Neural progenitor cell (in vitro differentiated cells): Measurements from ENCODE around the gene ERGIC1. TPM values are rescaled to one million over a fixed set of nuclear protein-coding genes. Genes with fewer than 3 reads are reported as not detected.

ENCODE experiments used
- DNase-seq: peaks from one replicate; pipeline ENCODE4 v3.0.0-alpha.2; 2016; ENCODE audit warnings: low spot score
- H2AFZ ChIP-seq: fragments of 200-600 bp; sonication (generic); replicated peaks from 2 replicates; pipeline ENCODE4 v1.6.1; 2016; ENCODE audit warnings: antibody characterized with exemption
- H3F3A ChIP-seq: fragments of 200-600 bp; sonication (generic); 2 replicates; pipeline ENCODE4 v1.6.1; 2016; ENCODE audit warnings: antibody characterized with exemption, low read depth
- H3K27ac ChIP-seq: fragments of 200-600 bp; sonication (generic); 2 replicates; pipeline ENCODE4 v1.5.1; 2016; ENCODE audit warnings: mild to moderate bottlenecking
- H3K27me3 ChIP-seq: fragments of 200-600 bp; sonication (generic); 2 replicates; pipeline ENCODE4 v1.6.1; 2016; ENCODE audit warnings: mild to moderate bottlenecking, moderate library complexity
- H3K36me3 ChIP-seq: fragments of 200-600 bp; sonication (generic); 2 replicates; pipeline ENCODE4 v1.5.1; 2016
- H3K4me1 ChIP-seq: fragments of 200-600 bp; sonication (generic); 2 replicates; pipeline ENCODE4 v1.6.1; 2016; ENCODE audit warnings: mixed run types
- H3K4me2 ChIP-seq: fragments of 200-600 bp; sonication (generic); 2 replicates; pipeline ENCODE4 v1.6.1; 2016
- H3K4me3 ChIP-seq: fragments of 200-600 bp; sonication (generic); 2 replicates; pipeline ENCODE4 v1.5.1; 2016
- H3K79me2 ChIP-seq: fragments of 200-600 bp; sonication (generic); 2 replicates; pipeline ENCODE4 v1.6.1; 2016; ENCODE audit warnings: low read depth
- H3K9ac ChIP-seq: fragments of 200-600 bp; sonication (generic); 2 replicates; pipeline ENCODE4 v1.6.1; 2016
- H3K9me3 ChIP-seq: fragments of 200-600 bp; sonication (generic); 2 replicates; pipeline ENCODE4 v1.5.1; 2016; ENCODE audit warnings: low read depth
- H4K20me1 ChIP-seq: fragments of 200-600 bp; sonication (generic); 2 replicates; pipeline ENCODE4 v1.6.1; 2016; ENCODE audit warnings: low read depth
- H3K27ac Mint-ChIP-seq: 3 replicates; pipeline ENCODE4 v1.8.0; 2021; ENCODE audit warnings: mixed read lengths
- H3K27me3 Mint-ChIP-seq: 2 replicates; pipeline ENCODE4 v1.8.0; 2022; ENCODE audit warnings: low read depth, mild to moderate bottlenecking, inconsistent platforms, moderate library complexity, mixed read lengths; ENCODE audit not compliant: insufficient read depth
- H3K36me3 Mint-ChIP-seq: 3 replicates; pipeline ENCODE4 v1.8.0; 2021; ENCODE audit warnings: mixed read lengths
- H3K4me1 Mint-ChIP-seq: 3 replicates; pipeline ENCODE4 v1.8.0; 2021; ENCODE audit warnings: mixed read lengths
- H3K4me3 Mint-ChIP-seq: 3 replicates; pipeline ENCODE4 v1.8.0; 2021; ENCODE audit warnings: mild to moderate bottlenecking, moderate library complexity, mixed read lengths
- H3K9me3 Mint-ChIP-seq: 3 replicates; pipeline ENCODE4 v1.8.0; 2020; ENCODE audit warnings: mixed read lengths
- EZH2 ChIP-seq: fragments of 200-600 bp; sonication (generic); IDR thresholded peaks from 2 replicates; pipeline ENCODE4 v1.6.1; 2017; ENCODE audit warnings: antibody characterized with exemption, mild to moderate bottlenecking, moderate library complexity
- EZH2phosphoT487 ChIP-seq: fragments of 200-600 bp; sonication (generic); IDR thresholded peaks from 2 replicates; pipeline ENCODE4 v1.6.1; 2017; ENCODE audit warnings: antibody characterized with exemption
- total RNA-seq: library from RNA; depleted of rRNA; stranded (reverse); fragments of >200 nt; gene quantifications from 2 replicates; pipeline ENCODE4 v1.2.3, GENCODE V29; 2015; ENCODE audit warnings: low replicate concordance
- TF ChIP-seq, protein P1 (sequence below): fragments of 200-600 bp; sonication (generic); IDR thresholded peaks from 2 replicates; pipeline ENCODE4 v1.5.1; 2017; ENCODE audit warnings: antibody characterized with exemption, mild to moderate bottlenecking

Gene ERGIC1
- total RNA-seq, 1 donor from 2014 or later, result 28.7 TPM

DNA sequence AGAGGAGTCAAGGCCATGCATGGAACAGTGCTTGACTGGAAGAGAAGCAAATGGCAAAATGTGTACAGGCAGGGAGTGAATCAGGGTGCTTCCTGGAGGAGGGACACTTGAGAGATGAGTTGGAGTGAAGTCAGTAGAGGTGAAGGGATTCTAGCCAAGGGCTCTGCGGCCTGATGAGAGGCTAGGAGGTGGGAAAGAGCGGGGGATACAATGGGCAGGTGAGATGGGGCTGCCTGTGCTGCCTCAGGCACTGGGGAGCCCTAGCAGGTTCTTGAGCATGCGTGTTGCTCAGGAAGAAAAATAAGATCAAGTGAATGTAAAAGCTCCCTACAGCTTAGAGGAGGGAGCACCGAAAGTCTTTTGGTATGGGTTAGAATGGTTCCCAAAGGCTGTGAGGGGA, 22.3 kb downstream of the ERGIC1 start:
- DNase-seq, result no peak
- no peaks in the 10 kb centered on the region for H3F3A ChIP-seq
- H3K27ac ChIP-seq, result no peak overlapping the region
- H3K9me3 ChIP-seq, result no peaks in the 10 kb centered on the region
- TF ChIP-seq, protein P1, sequence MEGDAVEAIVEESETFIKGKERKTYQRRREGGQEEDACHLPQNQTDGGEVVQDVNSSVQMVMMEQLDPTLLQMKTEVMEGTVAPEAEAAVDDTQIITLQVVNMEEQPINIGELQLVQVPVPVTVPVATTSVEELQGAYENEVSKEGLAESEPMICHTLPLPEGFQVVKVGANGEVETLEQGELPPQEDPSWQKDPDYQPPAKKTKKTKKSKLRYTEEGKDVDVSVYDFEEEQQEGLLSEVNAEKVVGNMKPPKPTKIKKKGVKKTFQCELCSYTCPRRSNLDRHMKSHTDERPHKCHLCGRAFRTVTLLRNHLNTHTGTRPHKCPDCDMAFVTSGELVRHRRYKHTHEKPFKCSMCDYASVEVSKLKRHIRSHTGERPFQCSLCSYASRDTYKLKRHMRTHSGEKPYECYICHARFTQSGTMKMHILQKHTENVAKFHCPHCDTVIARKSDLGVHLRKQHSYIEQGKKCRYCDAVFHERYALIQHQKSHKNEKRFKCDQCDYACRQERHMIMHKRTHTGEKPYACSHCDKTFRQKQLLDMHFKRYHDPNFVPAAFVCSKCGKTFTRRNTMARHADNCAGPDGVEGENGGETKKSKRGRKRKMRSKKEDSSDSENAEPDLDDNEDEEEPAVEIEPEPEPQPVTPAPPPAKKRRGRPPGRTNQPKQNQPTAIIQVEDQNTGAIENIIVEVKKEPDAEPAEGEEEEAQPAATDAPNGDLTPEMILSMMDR, result no peak
- TF ChIP-seq EZH2 (no peak), EZH2phosphoT487 (no peak)
- no peak overlapping the region for H3K4me3 Mint-ChIP-seq
- H3K27me3 Mint-ChIP-seq, result peaks cover 2% of the 10 kb centered on the region
- H3K9me3 Mint-ChIP-seq, result no peaks in the 10 kb centered on the region
- H3K4me1 ChIP-seq, result peaks cover 2% of the 10 kb centered on the region
- H3K36me3 Mint-ChIP-seq, result no peaks in the 10 kb centered on the region
- H3K27me3 ChIP-seq, result no peaks in the 10 kb centered on the region
- H3K9ac ChIP-seq, result no peak overlapping the region
- peaks cover 89% of the 10 kb centered on the region for H4K20me1 ChIP-seq
- H3K36me3 ChIP-seq, result no peaks in the 10 kb centered on the region
- peaks cover 30% of the 10 kb centered on the region for H3K4me1 Mint-ChIP-seq
- H3K27ac Mint-ChIP-seq, result peak overlapping the region; percentile 5
- H3K79me2 ChIP-seq, result peaks cover 38% of the 10 kb centered on the region
- no peak overlapping the region for H3K4me3 ChIP-seq
- H3K4me2 ChIP-seq, result no peak overlapping the region
- no peak overlapping the region for H2AFZ ChIP-seq

DNA sequence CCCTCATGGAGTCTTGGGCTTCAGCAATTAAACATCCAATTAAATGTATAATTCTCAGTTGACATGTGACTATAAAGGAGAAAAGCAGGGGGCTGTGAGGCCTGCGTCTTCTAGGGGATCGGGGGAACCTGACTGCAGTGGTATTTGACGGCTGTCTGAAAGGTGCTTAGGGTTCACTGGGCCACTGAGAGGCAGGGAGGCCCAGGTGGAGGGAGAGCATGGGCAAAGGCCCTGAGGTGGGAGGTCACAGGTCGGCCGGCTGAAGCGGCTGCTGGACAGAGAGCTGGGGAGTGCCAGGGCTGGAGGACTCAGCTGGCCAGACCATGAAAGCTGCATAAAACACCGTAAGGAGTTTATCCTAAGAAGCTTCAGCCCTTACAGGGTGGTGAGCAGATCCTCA, 23.9 kb downstream of the ERGIC1 start:
- Histone ChIP-seq H3K9me3 (no peaks in the 10 kb centered on the region), H3K36me3 (no peaks in the 10 kb centered on the region), H3K27me3 (no peaks in the 10 kb centered on the region), H2AFZ (no peak overlapping the region), H3K9ac (no peak overlapping the region), H3K79me2 (peaks cover 26% of the 10 kb centered on the region), H4K20me1 (peaks cover 86% of the 10 kb centered on the region), H3K27ac (no peak overlapping the region), H3K4me3 (no peak overlapping the region), H3F3A (no peaks in the 10 kb centered on the region), H3K4me2 (no peak overlapping the region), H3K4me1 (peaks cover 7% of the 10 kb centered on the region)
- no peak for DNase-seq
- Mint-ChIP-seq H3K9me3 (no peaks in the 10 kb centered on the region), H3K4me1 (peaks cover 36% of the 10 kb centered on the region), H3K36me3 (no peaks in the 10 kb centered on the region), H3K27ac (peak overlapping the region; percentile 65), H3K4me3 (no peak overlapping the region), H3K27me3 (no peaks in the 10 kb centered on the region)
- TF ChIP-seq EZH2 (no peak), EZH2phosphoT487 (no peak)
- TF ChIP-seq, protein P1, result no peak

- no peak for DNase-seq
- H3K36me3 Mint-ChIP-seq, result no peaks in the 10 kb centered on the region
- H2AFZ ChIP-seq, result no peak overlapping the region
- peaks cover 26% of the 10 kb centered on the region for H3K79me2 ChIP-seq
- H3K27me3 Mint-ChIP-seq, result no peaks in the 10 kb centered on the region
- H3K9me3 Mint-ChIP-seq, result no peaks in the 10 kb centered on the region
- TF ChIP-seq EZH2 (no peak), EZH2phosphoT487 (no peak)
- no peaks in the 10 kb centered on the region for H3K36me3 ChIP-seq
- peaks cover 89% of the 10 kb centered on the region for H4K20me1 ChIP-seq
- no peaks in the 10 kb centered on the region for H3K27me3 ChIP-seq
- H3K4me3 Mint-ChIP-seq, result no peak overlapping the region
- H3K9ac ChIP-seq, result no peak overlapping the region
- no peaks in the 10 kb centered on the region for H3F3A ChIP-seq
- no peak overlapping the region for H3K27ac Mint-ChIP-seq
- H3K9me3 ChIP-seq, result no peaks in the 10 kb centered on the region
- H3K4me2 ChIP-seq, result no peak overlapping the region
- H3K4me1 ChIP-seq, result peaks cover 13% of the 10 kb centered on the region
- no peak overlapping the region for H3K27ac ChIP-seq
- no peak overlapping the region for H3K4me3 ChIP-seq
- peaks cover 42% of the 10 kb centered on the region for H3K4me1 Mint-ChIP-seq
Measured at GRCh38 chr5:172858511-172858989, 24.5 kb downstream of the ERGIC1 start.

- no peak overlapping the region for H3K27ac ChIP-seq
- no peak overlapping the region for H3K4me2 ChIP-seq
- Mint-ChIP-seq H3K4me3 (no peak overlapping the region), H3K9me3 (no peaks in the 10 kb centered on the region), H3K4me1 (peaks cover 44% of the 10 kb centered on the region), H3K36me3 (no peaks in the 10 kb centered on the region), H3K27ac (peak overlapping the region; percentile 90), H3K27me3 (no peaks in the 10 kb centered on the region)
- H3K79me2 ChIP-seq, result peaks cover 22% of the 10 kb centered on the region
- H3F3A ChIP-seq, result no peaks in the 10 kb centered on the region
- no peak for TF ChIP-seq EZH2
- TF ChIP-seq EZH2phosphoT487, result no peak
- TF ChIP-seq, protein P1, result no peak
- DNase-seq, result no peak
- H3K9me3 ChIP-seq, result no peaks in the 10 kb centered on the region
- H3K4me1 ChIP-seq, result peaks cover 15% of the 10 kb centered on the region
- no peaks in the 10 kb centered on the region for H3K27me3 ChIP-seq
- peaks cover 92% of the 10 kb centered on the region for H4K20me1 ChIP-seq
- H3K36me3 ChIP-seq, result no peaks in the 10 kb centered on the region
- H3K4me3 ChIP-seq, result no peak overlapping the region
- no peak overlapping the region for H3K9ac ChIP-seq
- H2AFZ ChIP-seq, result no peak overlapping the region
Measured at GRCh38 chr5:172858990-172859811, 25.1 kb downstream of the ERGIC1 start.
